ENCODE measurements around the gene NOTCH3. TPM values are rescaled to one million over a fixed set of nuclear protein-coding genes. Genes with fewer than 3 reads are reported as not detected.

NOTCH3 gene
- total and polyA plus RNA-seq, 2 of the 8 experiments (the other 6 are each of a cell fraction or from before 2014, with no cell fraction given), result 37.5 to 107 TPM

DNA sequence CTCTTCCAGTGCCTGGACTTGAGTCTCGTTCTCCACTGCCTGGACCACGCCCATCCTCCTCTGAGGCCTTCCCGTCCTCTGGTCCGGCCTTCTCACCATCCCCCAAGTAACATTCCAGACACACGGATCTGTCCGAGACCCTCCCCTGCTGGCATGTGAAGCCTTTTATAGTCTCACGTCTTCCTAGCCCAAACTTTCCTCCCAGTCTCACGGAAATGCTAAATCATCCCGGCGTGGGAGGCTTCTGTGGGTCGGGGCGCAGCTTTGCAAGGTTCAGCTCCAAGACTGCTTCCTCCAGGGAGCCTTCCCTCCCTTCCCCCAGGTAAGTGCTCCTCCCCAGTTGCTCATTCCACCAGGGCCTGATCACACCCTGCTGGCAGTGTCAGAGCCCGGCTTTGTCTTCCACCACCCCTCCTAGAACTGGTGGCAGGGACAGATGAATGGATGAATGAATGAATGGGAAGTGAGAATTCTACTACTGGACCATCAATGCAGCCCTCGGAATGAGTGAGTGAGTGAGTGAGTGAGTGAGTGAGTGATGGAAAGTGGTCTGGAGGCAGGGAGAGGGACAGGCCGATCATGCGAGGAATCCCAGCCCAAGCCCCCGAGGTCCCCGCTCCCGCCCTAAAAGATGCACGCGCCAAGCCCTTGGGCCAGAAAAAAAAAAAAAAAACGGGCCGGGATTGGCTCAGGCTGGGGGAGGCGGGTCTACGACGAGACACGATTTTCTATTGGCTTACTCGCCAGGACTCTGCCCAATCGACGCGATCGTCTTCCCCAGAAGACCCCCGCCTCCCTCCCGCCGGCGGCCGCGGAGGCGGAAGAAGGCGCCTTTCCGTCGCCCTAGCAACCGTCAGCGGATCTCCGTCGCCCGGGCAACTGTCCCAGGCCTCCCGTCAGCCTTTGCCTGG is 22.2 kb upstream of the NOTCH3 start (continued):
- TF ChIP-seq RFX5 (IDR thresholded peaks at IDR 0.05; ENCODE audit: borderline replicate concordance, low read depth, low read length) (no peak), JUN (IDR thresholded peaks at IDR 0.05; ENCODE audit: low read depth, low read length) (no peak), TEAD4 (IDR thresholded peaks at IDR 0.05; ENCODE audit: low read depth, low read length) (peak; percentile 60), ATF3 (IDR thresholded peaks at IDR 0.05; ENCODE audit: insufficient read depth, low read depth, low read length) (no peak), POLR2A (IDR thresholded peaks at IDR 0.05; ENCODE audit: control extremely low read depth in 1 of 2, low read depth in 2 of 2, low read length in 2 of 2) (no peak; a peak in 2 of 3 replicates), E2F6 (IDR thresholded peaks at IDR 0.05) (peak; percentile 80), BACH1 (IDR thresholded peaks at IDR 0.05; ENCODE audit: low read length) (no peak), RAD21 (IDR thresholded peaks at IDR 0.05 in 1 of 2, conservative IDR thresholded peaks at IDR 0.05 in 1 of 2; ENCODE audit: low read depth in 2 of 2, low read length in 2 of 2) (peak in 1 of 2 experiments; percentile 24; a peak in 3 of 4 replicates), NRF1 (IDR thresholded peaks at IDR 0.05; ENCODE audit: low read depth, low read length) (no peak), NANOG (IDR thresholded peaks at IDR 0.05; ENCODE audit: insufficient read depth, low read depth, low read length, poor library complexity, severe bottlenecking) (no peak), ASH2L (IDR thresholded peaks at IDR 0.05; ENCODE audit: low read length) (peak; percentile 98), CEBPB (IDR thresholded peaks at IDR 0.05; ENCODE audit: low read depth, low read length) (no peak; the same call in 1 of the 2 replicates), SP1 (IDR thresholded peaks at IDR 0.05; ENCODE audit: low read depth, low read length) (peak; percentile 87)
- TF ChIP-seq, protein P1, sequence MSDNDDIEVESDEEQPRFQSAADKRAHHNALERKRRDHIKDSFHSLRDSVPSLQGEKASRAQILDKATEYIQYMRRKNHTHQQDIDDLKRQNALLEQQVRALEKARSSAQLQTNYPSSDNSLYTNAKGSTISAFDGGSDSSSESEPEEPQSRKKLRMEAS (IDR thresholded peaks at IDR 0.05), result peak; percentile 14
- TF ChIP-seq, protein P2, sequence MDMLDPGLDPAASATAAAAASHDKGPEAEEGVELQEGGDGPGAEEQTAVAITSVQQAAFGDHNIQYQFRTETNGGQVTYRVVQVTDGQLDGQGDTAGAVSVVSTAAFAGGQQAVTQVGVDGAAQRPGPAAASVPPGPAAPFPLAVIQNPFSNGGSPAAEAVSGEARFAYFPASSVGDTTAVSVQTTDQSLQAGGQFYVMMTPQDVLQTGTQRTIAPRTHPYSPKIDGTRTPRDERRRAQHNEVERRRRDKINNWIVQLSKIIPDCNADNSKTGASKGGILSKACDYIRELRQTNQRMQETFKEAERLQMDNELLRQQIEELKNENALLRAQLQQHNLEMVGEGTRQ (IDR thresholded peaks at IDR 0.05; ENCODE audit: low read length), result no peak

All from H1 (cell line).